H1 (cell line): ENCODE results near the gene TOMT. TPM values are rescaled to one million over a fixed set of nuclear protein-coding genes. Genes with fewer than 3 reads are reported as not detected.

Experiments used
- CEBPB ChIP-seq: IDR thresholded peaks from 2 replicates; pipeline ENCODE4 v1.6.1; 2012; ENCODE audit warnings: low read depth, low read length
- EP300 ChIP-seq, 2 experiments: IDR thresholded peaks; 1 replicate in 1 of 2; 2 replicates in 1 of 2; pipeline ENCODE4 v1.6.1; 2011 to 2012; ENCODE audit warnings: low read depth in 2 of 2, low read length in 2 of 2, mild to moderate bottlenecking in 2 of 2, borderline replicate concordance in 1 of 2, inconsistent platforms in 1 of 2, moderate library complexity in 1 of 2
- HDAC2 ChIP-seq, 2 experiments: fragments of 300-600 bp in 1 of 2; sonication (generic) in 1 of 2; IDR thresholded peaks; 2 replicates each; pipeline ENCODE4 v1.6.1; 2011 to 2012; ENCODE audit warnings: low read depth in 2 of 2, low read length in 2 of 2, mild to moderate bottlenecking in 2 of 2, moderate library complexity in 2 of 2, borderline replicate concordance in 1 of 2, inconsistent platforms in 1 of 2
- RFX5 ChIP-seq: IDR thresholded peaks from 2 replicates; pipeline ENCODE4 v1.6.1; 2011; ENCODE audit warnings: low read depth, low read length, improper control_type of control experiment, borderline replicate concordance
- ZNF274 ChIP-seq: IDR thresholded peaks from 2 replicates; pipeline ENCODE4 v1.7.0; 2012; ENCODE audit warnings: low read length, borderline replicate concordance; ENCODE audit errors: extremely low read depth
- polyA plus RNA-seq, 7 experiments: library from polyadenylated mRNA; depleted of rRNA in 3 of 7; stranded (reverse) in 5 of 7; unstranded in 2 of 7; fragments of >200 nt in 5 of 7; fragments of 200-250 nt in 2 of 7; gene quantifications; 1 replicate in 5 of 7; 2 replicates in 1 of 7; 4 replicates in 1 of 7; pipeline versions ENCODE4 v1.2.1 to v1.2.3, GENCODE V29; 2011 to 2013; ENCODE audit warnings: missing spikeins in 2 of 7, mixed read lengths in 2 of 7
- total RNA-seq: library from RNA; stranded (reverse); fragmentation: NEBNext Ultra II Directional; extraction: Animal tissue kit (Norgen Biotek cat#: 25700); gene quantifications from 2 replicates; pipeline ENCODE4 v1.2.1, GENCODE V29; 2021
- TF ChIP-seq, protein P1 (sequence below): fragments of 300-600 bp; sonication (generic); IDR thresholded peaks from 2 replicates; pipeline ENCODE4 v1.7.1; 2012; ENCODE audit warnings: low read length, moderate library complexity, mild to moderate bottlenecking, inconsistent platforms; ENCODE audit not compliant: insufficient replicate concordance
- TF ChIP-seq, protein P2 (sequence below): IDR thresholded peaks from 2 replicates; pipeline ENCODE4 v1.6.1; 2011; ENCODE audit warnings: low read depth, mild to moderate bottlenecking, low read length; ENCODE audit not compliant: insufficient read depth

Gene TOMT
- total and polyA plus RNA-seq, 2 of the 8 experiments (the other 6 are each of a cell fraction or from before 2014, with no cell fraction given): 0.11 TPM; not detected in 1

DNA sequence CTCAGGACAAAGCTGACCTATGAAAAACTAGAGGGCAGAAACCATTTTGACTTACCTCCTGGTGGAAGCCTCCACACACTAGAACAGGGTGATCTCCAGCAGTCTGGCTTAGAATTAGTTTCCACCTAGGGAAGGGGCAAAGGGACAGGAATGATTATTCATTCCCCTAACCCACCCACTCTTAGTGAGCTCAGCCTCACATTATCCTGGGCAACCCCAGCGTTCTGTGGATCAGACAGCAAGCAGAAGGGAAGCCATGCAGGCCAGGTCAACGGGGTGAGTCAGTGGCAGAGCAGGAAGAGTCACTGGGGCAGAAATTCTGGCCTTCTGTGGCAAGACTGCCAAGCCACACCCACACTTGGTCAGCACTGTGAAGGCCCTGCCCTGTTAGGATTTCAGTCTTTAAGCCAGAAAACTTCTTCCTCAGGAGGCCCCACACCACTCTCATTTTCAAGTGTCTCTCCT lies 35.9 kb upstream of the TOMT start (continued):
- TF ChIP-seq, protein P1, sequence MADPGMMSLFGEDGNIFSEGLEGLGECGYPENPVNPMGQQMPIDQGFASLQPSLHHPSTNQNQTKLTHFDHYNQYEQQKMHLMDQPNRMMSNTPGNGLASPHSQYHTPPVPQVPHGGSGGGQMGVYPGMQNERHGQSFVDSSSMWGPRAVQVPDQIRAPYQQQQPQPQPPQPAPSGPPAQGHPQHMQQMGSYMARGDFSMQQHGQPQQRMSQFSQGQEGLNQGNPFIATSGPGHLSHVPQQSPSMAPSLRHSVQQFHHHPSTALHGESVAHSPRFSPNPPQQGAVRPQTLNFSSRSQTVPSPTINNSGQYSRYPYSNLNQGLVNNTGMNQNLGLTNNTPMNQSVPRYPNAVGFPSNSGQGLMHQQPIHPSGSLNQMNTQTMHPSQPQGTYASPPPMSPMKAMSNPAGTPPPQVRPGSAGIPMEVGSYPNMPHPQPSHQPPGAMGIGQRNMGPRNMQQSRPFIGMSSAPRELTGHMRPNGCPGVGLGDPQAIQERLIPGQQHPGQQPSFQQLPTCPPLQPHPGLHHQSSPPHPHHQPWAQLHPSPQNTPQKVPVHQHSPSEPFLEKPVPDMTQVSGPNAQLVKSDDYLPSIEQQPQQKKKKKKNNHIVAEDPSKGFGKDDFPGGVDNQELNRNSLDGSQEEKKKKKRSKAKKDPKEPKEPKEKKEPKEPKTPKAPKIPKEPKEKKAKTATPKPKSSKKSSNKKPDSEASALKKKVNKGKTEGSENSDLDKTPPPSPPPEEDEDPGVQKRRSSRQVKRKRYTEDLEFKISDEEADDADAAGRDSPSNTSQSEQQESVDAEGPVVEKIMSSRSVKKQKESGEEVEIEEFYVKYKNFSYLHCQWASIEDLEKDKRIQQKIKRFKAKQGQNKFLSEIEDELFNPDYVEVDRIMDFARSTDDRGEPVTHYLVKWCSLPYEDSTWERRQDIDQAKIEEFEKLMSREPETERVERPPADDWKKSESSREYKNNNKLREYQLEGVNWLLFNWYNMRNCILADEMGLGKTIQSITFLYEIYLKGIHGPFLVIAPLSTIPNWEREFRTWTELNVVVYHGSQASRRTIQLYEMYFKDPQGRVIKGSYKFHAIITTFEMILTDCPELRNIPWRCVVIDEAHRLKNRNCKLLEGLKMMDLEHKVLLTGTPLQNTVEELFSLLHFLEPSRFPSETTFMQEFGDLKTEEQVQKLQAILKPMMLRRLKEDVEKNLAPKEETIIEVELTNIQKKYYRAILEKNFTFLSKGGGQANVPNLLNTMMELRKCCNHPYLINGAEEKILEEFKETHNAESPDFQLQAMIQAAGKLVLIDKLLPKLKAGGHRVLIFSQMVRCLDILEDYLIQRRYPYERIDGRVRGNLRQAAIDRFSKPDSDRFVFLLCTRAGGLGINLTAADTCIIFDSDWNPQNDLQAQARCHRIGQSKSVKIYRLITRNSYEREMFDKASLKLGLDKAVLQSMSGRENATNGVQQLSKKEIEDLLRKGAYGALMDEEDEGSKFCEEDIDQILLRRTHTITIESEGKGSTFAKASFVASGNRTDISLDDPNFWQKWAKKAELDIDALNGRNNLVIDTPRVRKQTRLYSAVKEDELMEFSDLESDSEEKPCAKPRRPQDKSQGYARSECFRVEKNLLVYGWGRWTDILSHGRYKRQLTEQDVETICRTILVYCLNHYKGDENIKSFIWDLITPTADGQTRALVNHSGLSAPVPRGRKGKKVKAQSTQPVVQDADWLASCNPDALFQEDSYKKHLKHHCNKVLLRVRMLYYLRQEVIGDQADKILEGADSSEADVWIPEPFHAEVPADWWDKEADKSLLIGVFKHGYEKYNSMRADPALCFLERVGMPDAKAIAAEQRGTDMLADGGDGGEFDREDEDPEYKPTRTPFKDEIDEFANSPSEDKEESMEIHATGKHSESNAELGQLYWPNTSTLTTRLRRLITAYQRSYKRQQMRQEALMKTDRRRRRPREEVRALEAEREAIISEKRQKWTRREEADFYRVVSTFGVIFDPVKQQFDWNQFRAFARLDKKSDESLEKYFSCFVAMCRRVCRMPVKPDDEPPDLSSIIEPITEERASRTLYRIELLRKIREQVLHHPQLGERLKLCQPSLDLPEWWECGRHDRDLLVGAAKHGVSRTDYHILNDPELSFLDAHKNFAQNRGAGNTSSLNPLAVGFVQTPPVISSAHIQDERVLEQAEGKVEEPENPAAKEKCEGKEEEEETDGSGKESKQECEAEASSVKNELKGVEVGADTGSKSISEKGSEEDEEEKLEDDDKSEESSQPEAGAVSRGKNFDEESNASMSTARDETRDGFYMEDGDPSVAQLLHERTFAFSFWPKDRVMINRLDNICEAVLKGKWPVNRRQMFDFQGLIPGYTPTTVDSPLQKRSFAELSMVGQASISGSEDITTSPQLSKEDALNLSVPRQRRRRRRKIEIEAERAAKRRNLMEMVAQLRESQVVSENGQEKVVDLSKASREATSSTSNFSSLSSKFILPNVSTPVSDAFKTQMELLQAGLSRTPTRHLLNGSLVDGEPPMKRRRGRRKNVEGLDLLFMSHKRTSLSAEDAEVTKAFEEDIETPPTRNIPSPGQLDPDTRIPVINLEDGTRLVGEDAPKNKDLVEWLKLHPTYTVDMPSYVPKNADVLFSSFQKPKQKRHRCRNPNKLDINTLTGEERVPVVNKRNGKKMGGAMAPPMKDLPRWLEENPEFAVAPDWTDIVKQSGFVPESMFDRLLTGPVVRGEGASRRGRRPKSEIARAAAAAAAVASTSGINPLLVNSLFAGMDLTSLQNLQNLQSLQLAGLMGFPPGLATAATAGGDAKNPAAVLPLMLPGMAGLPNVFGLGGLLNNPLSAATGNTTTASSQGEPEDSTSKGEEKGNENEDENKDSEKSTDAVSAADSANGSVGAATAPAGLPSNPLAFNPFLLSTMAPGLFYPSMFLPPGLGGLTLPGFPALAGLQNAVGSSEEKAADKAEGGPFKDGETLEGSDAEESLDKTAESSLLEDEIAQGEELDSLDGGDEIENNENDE: no peak
- TF ChIP-seq EP300 (IDR thresholded peaks at IDR 0.05; ENCODE audit: borderline replicate concordance in 1 of 2, low read depth in 2 of 2, low read length in 2 of 2): no peak
- no peak for TF ChIP-seq HDAC2 (IDR thresholded peaks at IDR 0.05; ENCODE audit: borderline replicate concordance in 1 of 2, low read depth in 2 of 2, low read length in 2 of 2)
- no peak for TF ChIP-seq ZNF274
- TF ChIP-seq CEBPB: no peak
- TF ChIP-seq RFX5: no peak
- TF ChIP-seq, protein P2, sequence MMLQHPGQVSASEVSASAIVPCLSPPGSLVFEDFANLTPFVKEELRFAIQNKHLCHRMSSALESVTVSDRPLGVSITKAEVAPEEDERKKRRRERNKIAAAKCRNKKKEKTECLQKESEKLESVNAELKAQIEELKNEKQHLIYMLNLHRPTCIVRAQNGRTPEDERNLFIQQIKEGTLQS: no peak
